WTC11 (cell line): Measurements from ENCODE around the gene CPTP. TPM values are rescaled to one million over a fixed set of nuclear protein-coding genes. Genes with fewer than 3 reads are reported as not detected.

Experiments used
- ATAC-seq: fragments of 200-7000 bp; cut with Tn5 transposase; 2 replicates; pipeline ENCODE4 v1.10.0; 2021; ENCODE audit warnings: mild to moderate bottlenecking, moderate library complexity
- CTCF ChIA-PET: fragments of 300-600 bp; sonication (Branson Sonifier 250); formaldehyde crosslinking; loops from one replicate; lab custom pipeline; 2021; ENCODE audit warnings: antibody characterized with exemption; lab: Charles Lee
- POLR2A ChIA-PET: fragments of 350-600 bp; sonication (Branson Sonifier 250); formaldehyde crosslinking; loops from one replicate; lab custom pipeline; 2021; ENCODE audit warnings: antibody characterized with exemption; lab: Charles Lee
- DNase-seq: peaks from one replicate; pipeline ENCODE4 v3.0.0; 2021; ENCODE audit warnings: low spot score
- H3K27ac Mint-ChIP-seq: 2 replicates; pipeline ENCODE4 v1.8.0; 2021; ENCODE audit warnings: mixed read lengths
- H3K27me3 Mint-ChIP-seq: 2 replicates; pipeline ENCODE4 v1.8.0; 2021; ENCODE audit warnings: low read depth, mild to moderate bottlenecking, moderate library complexity, mixed read lengths
- H3K36me3 Mint-ChIP-seq: 2 replicates; pipeline ENCODE4 v1.8.0; 2021; ENCODE audit warnings: mixed read lengths
- H3K4me1 Mint-ChIP-seq: 2 replicates; pipeline ENCODE4 v1.8.0; 2022; ENCODE audit warnings: mixed read lengths
- H3K4me3 Mint-ChIP-seq: 2 replicates; pipeline ENCODE4 v1.8.0; 2021; ENCODE audit warnings: mild to moderate bottlenecking, moderate library complexity, mixed read lengths
- H3K9me3 Mint-ChIP-seq: 2 replicates; pipeline ENCODE4 v1.8.0; 2021; ENCODE audit warnings: mixed read lengths
- ATF1 ChIP-seq: sonication (generic); formaldehyde crosslinking; IDR thresholded peaks from 2 replicates; pipeline ENCODE4 v1.8.1; 2023; ENCODE audit warnings: mild to moderate bottlenecking, moderate library complexity, missing genetic modification reagents
- ESRRA ChIP-seq: sonication (generic); formaldehyde crosslinking; IDR thresholded peaks from 2 replicates; pipeline ENCODE4 v1.8.1; 2022; ENCODE audit warnings: mild to moderate bottlenecking, missing genetic modification reagents, borderline replicate concordance
- ETV6 ChIP-seq: sonication (generic); formaldehyde crosslinking; IDR thresholded peaks from 2 replicates; pipeline ENCODE4 v1.8.1; 2022; ENCODE audit warnings: mild to moderate bottlenecking, missing genetic modification reagents
- FOXP4 ChIP-seq: sonication (generic); formaldehyde crosslinking; IDR thresholded peaks from 2 replicates; pipeline ENCODE4 v1.8.0; 2022; ENCODE audit warnings: mild to moderate bottlenecking, missing genetic modification reagents
- JUN ChIP-seq: sonication (generic); formaldehyde crosslinking; IDR thresholded peaks from 2 replicates; pipeline ENCODE4 v1.8.0; 2023; ENCODE audit warnings: mild to moderate bottlenecking, missing genetic modification reagents
- KAT7 ChIP-seq: sonication (generic); formaldehyde crosslinking; IDR thresholded peaks from 2 replicates; pipeline ENCODE4 v1.8.1; 2023; ENCODE audit warnings: missing genetic modification reagents, mild to moderate bottlenecking, borderline replicate concordance
- PREB ChIP-seq: sonication (generic); formaldehyde crosslinking; IDR thresholded peaks from 2 replicates; pipeline ENCODE4 v1.8.1; 2022; ENCODE audit warnings: mild to moderate bottlenecking, missing genetic modification reagents, moderate library complexity, borderline replicate concordance
- SMAD4 ChIP-seq: sonication (generic); formaldehyde crosslinking; IDR thresholded peaks from 2 replicates; pipeline ENCODE4 v1.8.0; 2022; ENCODE audit warnings: mild to moderate bottlenecking, missing genetic modification reagents
- STAT6 ChIP-seq: sonication (generic); formaldehyde crosslinking; conservative IDR thresholded peaks from 2 replicates; pipeline ENCODE4 v1.8.1; 2023; ENCODE audit warnings: mild to moderate bottlenecking, low read depth, missing genetic modification reagents, moderate library complexity
- TEAD4 ChIP-seq: sonication (generic); formaldehyde crosslinking; IDR thresholded peaks from 2 replicates; pipeline ENCODE4 v1.8.0; 2022; ENCODE audit warnings: mild to moderate bottlenecking, missing genetic modification reagents
- ZBTB21 ChIP-seq: sonication (generic); formaldehyde crosslinking; IDR thresholded peaks from 2 replicates; pipeline ENCODE4 v1.8.1; 2023; ENCODE audit warnings: mild to moderate bottlenecking, missing genetic modification reagents, borderline replicate concordance
- ZNF219 ChIP-seq: sonication (generic); formaldehyde crosslinking; IDR thresholded peaks from 2 replicates; pipeline ENCODE4 v1.8.0; 2023; ENCODE audit warnings: missing genetic modification reagents, mild to moderate bottlenecking, borderline replicate concordance
- ZNF232 ChIP-seq: sonication (generic); formaldehyde crosslinking; IDR thresholded peaks from 2 replicates; pipeline ENCODE4 v1.8.0; 2022; ENCODE audit warnings: mild to moderate bottlenecking, missing genetic modification reagents
- ZNF263 ChIP-seq: sonication (generic); formaldehyde crosslinking; IDR thresholded peaks from 2 replicates; pipeline ENCODE4 v1.8.1; 2022; ENCODE audit warnings: low read depth, mild to moderate bottlenecking, moderate library complexity, missing genetic modification reagents
- ZNF416 ChIP-seq: fragments of 250-450 bp; sonication (Bioruptor Pico); IDR thresholded peaks from 2 replicates; pipeline ENCODE4 v1.9.0; 2021; ENCODE audit warnings: mild to moderate bottlenecking, inconsistent platforms
- total RNA-seq: library from RNA; stranded (reverse); gene quantifications from 3 replicates; pipeline ENCODE4 v1.2.3, GENCODE V29; 2021
- TF ChIP-seq, protein P1 (sequence below): sonication (generic); formaldehyde crosslinking; IDR thresholded peaks from 2 replicates; pipeline ENCODE4 v1.8.1; 2022; ENCODE audit warnings: mild to moderate bottlenecking, moderate library complexity, missing genetic modification reagents
- TF ChIP-seq, protein P2 (sequence below): sonication (generic); formaldehyde crosslinking; IDR thresholded peaks from 2 replicates; pipeline ENCODE4 v1.8.0; 2023; ENCODE audit warnings: missing genetic modification reagents
- TF ChIP-seq, protein P3 (sequence below): sonication (generic); formaldehyde crosslinking; IDR thresholded peaks from 2 replicates; pipeline ENCODE4 v1.8.0; 2022; ENCODE audit warnings: mild to moderate bottlenecking, missing genetic modification reagents
- TF ChIP-seq, protein P4 (sequence below): sonication (generic); formaldehyde crosslinking; IDR thresholded peaks from 2 replicates; pipeline ENCODE4 v1.8.0; 2022; ENCODE audit warnings: mild to moderate bottlenecking, missing genetic modification reagents
- TF ChIP-seq, protein P5 (sequence below): sonication (generic); formaldehyde crosslinking; IDR thresholded peaks from 2 replicates; pipeline ENCODE4 v1.8.1; 2023; ENCODE audit warnings: mild to moderate bottlenecking, missing genetic modification reagents, borderline replicate concordance

CPTP gene
- total RNA-seq, 1 experiment from 2014 or later: 14.4 TPM

- TF ChIP-seq, protein P1, sequence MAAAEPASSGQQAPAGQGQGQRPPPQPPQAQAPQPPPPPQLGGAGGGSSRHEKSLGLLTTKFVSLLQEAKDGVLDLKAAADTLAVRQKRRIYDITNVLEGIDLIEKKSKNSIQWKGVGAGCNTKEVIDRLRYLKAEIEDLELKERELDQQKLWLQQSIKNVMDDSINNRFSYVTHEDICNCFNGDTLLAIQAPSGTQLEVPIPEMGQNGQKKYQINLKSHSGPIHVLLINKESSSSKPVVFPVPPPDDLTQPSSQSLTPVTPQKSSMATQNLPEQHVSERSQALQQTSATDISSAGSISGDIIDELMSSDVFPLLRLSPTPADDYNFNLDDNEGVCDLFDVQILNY (CRISPR knock-in tag): no peak
- TF ChIP-seq, protein P2, sequence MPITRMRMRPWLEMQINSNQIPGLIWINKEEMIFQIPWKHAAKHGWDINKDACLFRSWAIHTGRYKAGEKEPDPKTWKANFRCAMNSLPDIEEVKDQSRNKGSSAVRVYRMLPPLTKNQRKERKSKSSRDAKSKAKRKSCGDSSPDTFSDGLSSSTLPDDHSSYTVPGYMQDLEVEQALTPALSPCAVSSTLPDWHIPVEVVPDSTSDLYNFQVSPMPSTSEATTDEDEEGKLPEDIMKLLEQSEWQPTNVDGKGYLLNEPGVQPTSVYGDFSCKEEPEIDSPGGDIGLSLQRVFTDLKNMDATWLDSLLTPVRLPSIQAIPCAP (CRISPR knock-in tag): no peak
- TF ChIP-seq FOXP4 (CRISPR knock-in tag) (peak; percentile 76), ESRRA (peak; percentile 77; the same call in 1 of the 2 replicates), ATF1 (CRISPR knock-in tag) (no peak), STAT6 (CRISPR knock-in tag) (no peak), PREB (peak; percentile 19; the same call in 1 of the 2 replicates), ZBTB21 (CRISPR knock-in tag) (no peak), KAT7 (no peak), ZNF219 (CRISPR knock-in tag) (0 out of 2 replicates have a peak, but pooled peaks have one; percentile 42), ETV6 (CRISPR knock-in tag) (peak; percentile 54; the same call in 1 of the 2 replicates)
- TF ChIP-seq, protein P3, sequence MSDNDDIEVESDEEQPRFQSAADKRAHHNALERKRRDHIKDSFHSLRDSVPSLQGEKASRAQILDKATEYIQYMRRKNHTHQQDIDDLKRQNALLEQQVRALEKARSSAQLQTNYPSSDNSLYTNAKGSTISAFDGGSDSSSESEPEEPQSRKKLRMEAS (CRISPR knock-in tag): peak; percentile 51; the same call in 1 of the 2 replicates
- TF ChIP-seq, protein P4, sequence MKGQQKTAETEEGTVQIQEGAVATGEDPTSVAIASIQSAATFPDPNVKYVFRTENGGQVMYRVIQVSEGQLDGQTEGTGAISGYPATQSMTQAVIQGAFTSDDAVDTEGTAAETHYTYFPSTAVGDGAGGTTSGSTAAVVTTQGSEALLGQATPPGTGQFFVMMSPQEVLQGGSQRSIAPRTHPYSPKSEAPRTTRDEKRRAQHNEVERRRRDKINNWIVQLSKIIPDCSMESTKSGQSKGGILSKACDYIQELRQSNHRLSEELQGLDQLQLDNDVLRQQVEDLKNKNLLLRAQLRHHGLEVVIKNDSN (CRISPR knock-in tag): no peak
These were observed 25.5 kb upstream of the CPTP start (continued) for GRCh38 chr1:1298861-1299685.

DNA sequence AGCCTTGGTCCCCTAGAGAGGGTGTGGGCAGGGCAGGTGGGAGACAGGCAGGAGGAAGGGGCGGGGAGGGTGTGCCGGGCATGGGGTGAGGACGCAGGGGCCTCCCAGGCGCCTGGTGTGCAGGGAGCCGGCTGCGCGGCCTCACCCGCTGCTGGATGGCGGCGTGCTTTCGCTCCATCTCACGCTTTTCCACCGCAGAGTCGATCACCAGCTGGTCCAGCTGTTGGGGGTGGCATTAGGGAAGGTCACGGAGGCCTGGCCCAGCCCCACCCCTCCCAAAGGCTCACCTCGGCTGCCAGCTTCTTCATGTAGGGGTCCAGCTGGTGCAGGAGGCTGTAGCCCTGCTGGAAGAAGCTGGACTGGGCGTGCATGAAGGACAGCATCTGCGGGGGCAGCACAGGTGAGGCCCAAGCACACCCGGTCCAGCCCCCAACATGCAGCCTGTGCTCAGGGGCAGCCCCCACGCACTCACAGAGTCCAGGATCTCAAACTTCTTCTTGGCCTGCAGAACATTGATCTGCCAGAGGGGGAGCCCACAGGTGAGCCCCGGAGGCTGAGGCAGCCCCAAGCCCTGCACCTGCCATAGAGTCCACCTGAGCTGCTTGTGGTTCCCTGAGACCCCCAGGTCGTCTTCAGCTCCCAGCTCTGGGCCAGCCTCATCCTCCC lies 24.8 kb upstream of the CPTP start:
- peaks cover 3% of the 10 kb centered on the region; the same call in 1 of the 2 replicates for H3K4me1 Mint-ChIP-seq
- POLR2A ChIA-PET: interaction anchor here (0.6 kb wide), 1 partner anchor 62 kb away, joined by 4 read pairs; no protein-coding TSS in a partner anchor
- peak; percentile 66 for DNase-seq
- TF ChIP-seq JUN (no peak), ZNF232 (CRISPR knock-in tag) (no peak), KAT7 (no peak), SMAD4 (CRISPR knock-in tag) (no peak), ZNF416 (no peak), TEAD4 (CRISPR knock-in tag) (no peak), ZNF263 (CRISPR knock-in tag) (no peak)
- TF ChIP-seq, protein P4 (CRISPR knock-in tag): no peak
- TF ChIP-seq, protein P5, sequence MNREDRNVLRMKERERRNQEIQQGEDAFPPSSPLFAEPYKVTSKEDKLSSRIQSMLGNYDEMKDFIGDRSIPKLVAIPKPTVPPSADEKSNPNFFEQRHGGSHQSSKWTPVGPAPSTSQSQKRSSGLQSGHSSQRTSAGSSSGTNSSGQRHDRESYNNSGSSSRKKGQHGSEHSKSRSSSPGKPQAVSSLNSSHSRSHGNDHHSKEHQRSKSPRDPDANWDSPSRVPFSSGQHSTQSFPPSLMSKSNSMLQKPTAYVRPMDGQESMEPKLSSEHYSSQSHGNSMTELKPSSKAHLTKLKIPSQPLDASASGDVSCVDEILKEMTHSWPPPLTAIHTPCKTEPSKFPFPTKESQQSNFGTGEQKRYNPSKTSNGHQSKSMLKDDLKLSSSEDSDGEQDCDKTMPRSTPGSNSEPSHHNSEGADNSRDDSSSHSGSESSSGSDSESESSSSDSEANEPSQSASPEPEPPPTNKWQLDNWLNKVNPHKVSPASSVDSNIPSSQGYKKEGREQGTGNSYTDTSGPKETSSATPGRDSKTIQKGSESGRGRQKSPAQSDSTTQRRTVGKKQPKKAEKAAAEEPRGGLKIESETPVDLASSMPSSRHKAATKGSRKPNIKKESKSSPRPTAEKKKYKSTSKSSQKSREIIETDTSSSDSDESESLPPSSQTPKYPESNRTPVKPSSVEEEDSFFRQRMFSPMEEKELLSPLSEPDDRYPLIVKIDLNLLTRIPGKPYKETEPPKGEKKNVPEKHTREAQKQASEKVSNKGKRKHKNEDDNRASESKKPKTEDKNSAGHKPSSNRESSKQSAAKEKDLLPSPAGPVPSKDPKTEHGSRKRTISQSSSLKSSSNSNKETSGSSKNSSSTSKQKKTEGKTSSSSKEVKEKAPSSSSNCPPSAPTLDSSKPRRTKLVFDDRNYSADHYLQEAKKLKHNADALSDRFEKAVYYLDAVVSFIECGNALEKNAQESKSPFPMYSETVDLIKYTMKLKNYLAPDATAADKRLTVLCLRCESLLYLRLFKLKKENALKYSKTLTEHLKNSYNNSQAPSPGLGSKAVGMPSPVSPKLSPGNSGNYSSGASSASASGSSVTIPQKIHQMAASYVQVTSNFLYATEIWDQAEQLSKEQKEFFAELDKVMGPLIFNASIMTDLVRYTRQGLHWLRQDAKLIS (CRISPR knock-in tag): no peak

More for the DNA sequence above, 24.8 kb upstream of the CPTP start:
- no peak overlapping the region for H3K4me3 Mint-ChIP-seq
- no peaks in the 10 kb centered on the region for H3K27me3 Mint-ChIP-seq
- CTCF ChIA-PET: interaction anchor here (0.7 to 7.6 kb wide), 14 partner anchors 8 to 303 kb away, joined by 3 to 81 read pairs (median 4); partner anchors contain the start of gene UBE2J2
- no peaks in the 10 kb centered on the region for H3K9me3 Mint-ChIP-seq
- H3K36me3 Mint-ChIP-seq: no peaks in the 10 kb centered on the region
- H3K27ac Mint-ChIP-seq: no peak overlapping the region
- ATAC-seq: peak; percentile 59
